HEK293 (cell line): ENCODE results near the gene NAA80.

Experiments
- EGR2 ChIP-seq: fragments of 450-650 bp; formaldehyde crosslinking; IDR thresholded peaks from 2 replicates; pipeline ENCODE4 v1.5.1; 2016; ENCODE audit warnings: low read depth, missing biosample characterization, missing genetic modification characterization
- GFI1B ChIP-seq: fragments of 450-650 bp; formaldehyde crosslinking; IDR thresholded peaks from 2 replicates; pipeline ENCODE4 v1.5.1; 2016; ENCODE audit warnings: missing biosample characterization, missing genetic modification characterization
- GLI2 ChIP-seq: fragments of 450-650 bp; formaldehyde crosslinking; IDR thresholded peaks from 2 replicates; pipeline ENCODE4; 2017; ENCODE audit warnings: missing biosample characterization, missing genetic modification characterization, low read depth, borderline replicate concordance
- REPIN1 ChIP-seq: fragments of 450-650 bp; formaldehyde crosslinking; IDR thresholded peaks from 2 replicates; pipeline ENCODE4 v1.5.1; 2017; ENCODE audit warnings: missing biosample characterization, missing genetic modification characterization, low read depth
- SP2 ChIP-seq: fragments of 450-650 bp; formaldehyde crosslinking; IDR thresholded peaks from 2 replicates; pipeline ENCODE4 v1.5.1; 2016; ENCODE audit warnings: missing biosample characterization, missing genetic modification characterization
- SP3 ChIP-seq: fragments of 450-650 bp; formaldehyde crosslinking; IDR thresholded peaks from 2 replicates; pipeline ENCODE4 v1.5.1; 2016; ENCODE audit warnings: missing biosample characterization, missing genetic modification characterization
- YY2 ChIP-seq: fragments of 450-650 bp; formaldehyde crosslinking; IDR thresholded peaks from 2 replicates; pipeline ENCODE4 v1.5.1; 2016; ENCODE audit warnings: missing biosample characterization, missing genetic modification characterization
- ZBTB21 ChIP-seq: fragments of 450-650 bp; formaldehyde crosslinking; IDR thresholded peaks from 2 replicates; pipeline ENCODE4 v1.5.1; 2017; ENCODE audit warnings: missing biosample characterization, missing genetic modification characterization
- ZBTB7A ChIP-seq: fragments of 450-650 bp; formaldehyde crosslinking; IDR thresholded peaks from 2 replicates; pipeline ENCODE4 v1.5.1; 2016; ENCODE audit warnings: low read depth, missing biosample characterization, missing genetic modification characterization
- ZFHX2 ChIP-seq: fragments of 450-650 bp; formaldehyde crosslinking; conservative IDR thresholded peaks from 2 replicates; pipeline ENCODE4 v1.5.1; 2016; ENCODE audit warnings: missing biosample characterization, missing genetic modification characterization
- ZNF10 ChIP-seq: fragments of 450-650 bp; formaldehyde crosslinking; IDR thresholded peaks from 2 replicates; pipeline ENCODE4 v1.5.1; 2017; ENCODE audit warnings: missing biosample characterization, missing genetic modification characterization
- ZNF121 ChIP-seq: fragments of 450-650 bp; formaldehyde crosslinking; IDR thresholded peaks from 2 replicates; pipeline ENCODE4 v1.5.1; 2016; ENCODE audit warnings: missing biosample characterization, missing genetic modification characterization
- ZNF169 ChIP-seq: fragments of 450-650 bp; formaldehyde crosslinking; IDR thresholded peaks from 2 replicates; pipeline ENCODE4 v1.5.1; 2016; ENCODE audit warnings: missing biosample characterization, missing genetic modification characterization
- ZNF174 ChIP-seq: fragments of 450-650 bp; formaldehyde crosslinking; IDR thresholded peaks from 2 replicates; pipeline ENCODE4 v1.5.0; 2017; ENCODE audit warnings: missing biosample characterization, mild to moderate bottlenecking, missing genetic modification characterization
- ZNF214 ChIP-seq: fragments of 450-650 bp; formaldehyde crosslinking; IDR thresholded peaks from 2 replicates; pipeline ENCODE4 v1.5.1; 2017; ENCODE audit warnings: missing biosample characterization, mild to moderate bottlenecking, missing genetic modification characterization, borderline replicate concordance
- ZNF394 ChIP-seq: fragments of 450-650 bp; formaldehyde crosslinking; IDR thresholded peaks from 2 replicates; pipeline ENCODE4 v1.5.1; 2016; ENCODE audit warnings: missing biosample characterization, missing genetic modification characterization, mild to moderate bottlenecking, moderate library complexity, borderline replicate concordance
- ZNF473 ChIP-seq: fragments of 450-650 bp; formaldehyde crosslinking; IDR thresholded peaks from 2 replicates; pipeline ENCODE4 v1.5.1; 2017; ENCODE audit warnings: missing biosample characterization, missing genetic modification characterization
- ZNF530 ChIP-seq: fragments of 450-650 bp; formaldehyde crosslinking; IDR thresholded peaks from 2 replicates; pipeline ENCODE4 v1.5.1; 2016; ENCODE audit warnings: low read depth, missing biosample characterization, missing genetic modification characterization
- ZNF549 ChIP-seq: fragments of 450-650 bp; IDR thresholded peaks from 2 replicates; pipeline ENCODE4 v1.5.1; 2018; ENCODE audit warnings: missing biosample characterization, missing genetic modification characterization, mild to moderate bottlenecking, inconsistent platforms, moderate library complexity
- ZNF610 ChIP-seq: fragments of 450-650 bp; formaldehyde crosslinking; IDR thresholded peaks from 2 replicates; pipeline ENCODE4 v1.5.1; 2016; ENCODE audit warnings: missing biosample characterization, missing genetic modification characterization, borderline replicate concordance
- ZNF777 ChIP-seq: fragments of 450-650 bp; formaldehyde crosslinking; IDR thresholded peaks from 2 replicates; pipeline ENCODE4 v1.5.1; 2017; ENCODE audit warnings: missing biosample characterization, missing genetic modification characterization, borderline replicate concordance
- ZNF791 ChIP-seq: fragments of 450-650 bp; formaldehyde crosslinking; IDR thresholded peaks from 2 replicates; pipeline ENCODE4 v1.5.1; 2016; ENCODE audit warnings: missing biosample characterization, missing genetic modification characterization
- ZNF830 ChIP-seq: fragments of 450-650 bp; IDR thresholded peaks from 2 replicates; pipeline ENCODE4 v1.5.0; 2018; ENCODE audit warnings: missing biosample characterization, missing genetic modification characterization, low read depth, mild to moderate bottlenecking, moderate library complexity
- ZSCAN16 ChIP-seq: fragments of 450-650 bp; formaldehyde crosslinking; IDR thresholded peaks from 2 replicates; pipeline ENCODE4 v1.5.1; 2016; ENCODE audit warnings: missing biosample characterization, missing genetic modification characterization
- TF ChIP-seq, protein P1 (sequence below): fragments of 450-650 bp; formaldehyde crosslinking; IDR thresholded peaks from 2 replicates; pipeline ENCODE4 v1.5.1; 2016; ENCODE audit warnings: missing biosample characterization, missing genetic modification characterization
- TF ChIP-seq, protein P2 (sequence below): fragments of 450-650 bp; formaldehyde crosslinking; IDR thresholded peaks from 2 replicates; pipeline ENCODE4 v1.5.1; 2016; ENCODE audit warnings: missing biosample characterization, missing genetic modification characterization
- TF ChIP-seq, protein P3 (sequence below): fragments of 450-650 bp; formaldehyde crosslinking; IDR thresholded peaks from 2 replicates; pipeline ENCODE4 v1.5.1; 2016; ENCODE audit warnings: missing biosample characterization, missing genetic modification characterization
- TF ChIP-seq, protein P4 (sequence below): fragments of 450-650 bp; formaldehyde crosslinking; IDR thresholded peaks from 2 replicates; pipeline ENCODE4 v1.5.1; 2016; ENCODE audit warnings: missing biosample characterization, missing genetic modification characterization
- TF ChIP-seq, protein P5 (sequence below): fragments of 450-650 bp; formaldehyde crosslinking; IDR thresholded peaks from 2 replicates; pipeline ENCODE4 v1.5.1; 2016; ENCODE audit warnings: missing biosample characterization, missing genetic modification characterization
- TF ChIP-seq, protein P6 (sequence below): fragments of 450-650 bp; formaldehyde crosslinking; IDR thresholded peaks from 2 replicates; pipeline ENCODE4 v1.5.1; 2016; ENCODE audit warnings: missing biosample characterization, missing genetic modification characterization, borderline replicate concordance

Gene NAA80

DNA sequence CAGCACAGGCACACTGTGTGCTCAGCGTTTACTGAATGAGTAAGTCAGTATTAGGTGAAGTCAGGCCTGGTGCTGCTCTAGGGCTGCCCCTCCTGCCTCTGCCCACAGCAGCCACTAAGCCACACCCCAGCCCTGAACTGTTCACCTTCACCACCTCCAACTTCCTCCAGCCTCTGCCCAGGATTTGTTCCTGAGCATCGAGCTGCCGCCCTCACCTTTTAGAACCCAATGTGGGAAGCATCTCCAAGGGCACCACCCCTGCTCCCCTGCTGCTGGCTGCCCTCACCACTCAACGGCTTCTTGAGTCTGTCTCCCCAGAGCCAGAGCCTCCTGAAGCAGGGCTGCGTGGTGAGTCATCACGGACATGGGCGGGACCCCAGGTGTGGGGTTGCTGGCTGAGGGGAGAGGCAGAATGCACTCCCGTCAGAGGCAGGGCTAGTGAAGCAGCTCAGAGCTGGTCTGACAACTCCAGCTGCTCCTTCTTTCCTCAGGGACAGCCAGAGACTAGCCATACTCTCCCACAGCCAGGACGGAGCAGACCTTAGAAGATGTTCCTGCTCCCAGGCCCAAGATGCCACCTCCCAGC is 17.5 kb upstream of the NAA80 start (continued):
- TF ChIP-seq ZFHX2 (tag by site-specific recombination): peak; percentile 92
- no peak for TF ChIP-seq REPIN1 (tag by site-specific recombination)
- no peak for TF ChIP-seq ZNF473 (tag by site-specific recombination)
- TF ChIP-seq EGR2 (tag by site-specific recombination): peak; percentile 94
- no peak for TF ChIP-seq YY2
- TF ChIP-seq ZSCAN16 (tag by site-specific recombination): no peak
- peak; percentile 93 for TF ChIP-seq ZNF394 (tag by site-specific recombination)
- TF ChIP-seq, protein P1, sequence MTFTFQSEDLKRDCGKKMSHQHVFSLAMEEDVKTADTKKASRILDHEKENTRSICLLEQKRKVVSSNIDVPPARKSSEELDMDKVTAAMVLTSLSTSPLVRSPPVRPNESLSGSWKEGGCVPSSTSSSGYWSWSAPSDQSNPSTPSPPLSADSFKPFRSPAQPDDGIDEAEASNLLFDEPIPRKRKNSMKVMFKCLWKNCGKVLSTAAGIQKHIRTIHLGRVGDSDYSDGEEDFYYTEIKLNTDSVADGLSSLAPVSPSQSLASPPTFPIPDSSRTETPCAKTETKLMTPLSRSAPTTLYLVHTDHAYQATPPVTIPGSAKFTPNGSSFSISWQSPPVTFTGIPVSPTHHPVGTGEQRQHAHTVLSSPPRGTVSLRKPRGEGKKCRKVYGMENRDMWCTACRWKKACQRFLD (tag by site-specific recombination): no peak
- TF ChIP-seq GLI2: no peak
- TF ChIP-seq ZNF530 (tag by site-specific recombination): no peak
- TF ChIP-seq, protein P2, sequence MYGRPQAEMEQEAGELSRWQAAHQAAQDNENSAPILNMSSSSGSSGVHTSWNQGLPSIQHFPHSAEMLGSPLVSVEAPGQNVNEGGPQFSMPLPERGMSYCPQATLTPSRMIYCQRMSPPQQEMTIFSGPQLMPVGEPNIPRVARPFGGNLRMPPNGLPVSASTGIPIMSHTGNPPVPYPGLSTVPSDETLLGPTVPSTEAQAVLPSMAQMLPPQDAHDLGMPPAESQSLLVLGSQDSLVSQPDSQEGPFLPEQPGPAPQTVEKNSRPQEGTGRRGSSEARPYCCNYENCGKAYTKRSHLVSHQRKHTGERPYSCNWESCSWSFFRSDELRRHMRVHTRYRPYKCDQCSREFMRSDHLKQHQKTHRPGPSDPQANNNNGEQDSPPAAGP (tag by site-specific recombination): peak; percentile 87
- TF ChIP-seq ZNF121 (tag by site-specific recombination): no peak
- no peak for TF ChIP-seq ZNF169 (tag by site-specific recombination)
- no peak for TF ChIP-seq GFI1B (tag by site-specific recombination)
- TF ChIP-seq, protein P3, sequence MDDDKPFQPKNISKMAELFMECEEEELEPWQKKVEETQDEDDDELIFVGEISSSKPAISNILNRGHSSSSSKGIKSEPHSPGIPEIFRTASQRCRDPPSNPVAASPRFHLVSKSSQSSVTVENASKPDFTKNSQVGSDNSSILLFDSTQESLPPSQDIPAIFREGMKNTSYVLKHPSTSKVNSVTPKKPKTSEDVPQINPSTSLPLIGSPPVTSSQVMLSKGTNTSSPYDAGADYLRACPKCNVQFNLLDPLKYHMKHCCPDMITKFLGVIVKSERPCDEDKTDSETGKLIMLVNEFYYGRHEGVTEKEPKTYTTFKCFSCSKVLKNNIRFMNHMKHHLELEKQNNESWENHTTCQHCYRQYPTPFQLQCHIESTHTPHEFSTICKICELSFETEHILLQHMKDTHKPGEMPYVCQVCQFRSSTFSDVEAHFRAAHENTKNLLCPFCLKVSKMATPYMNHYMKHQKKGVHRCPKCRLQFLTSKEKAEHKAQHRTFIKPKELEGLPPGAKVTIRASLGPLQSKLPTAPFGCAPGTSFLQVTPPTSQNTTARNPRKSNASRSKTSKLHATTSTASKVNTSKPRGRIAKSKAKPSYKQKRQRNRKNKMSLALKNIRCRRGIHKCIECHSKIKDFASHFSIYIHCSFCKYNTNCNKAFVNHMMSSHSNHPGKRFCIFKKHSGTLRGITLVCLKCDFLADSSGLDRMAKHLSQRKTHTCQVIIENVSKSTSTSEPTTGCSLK (tag by site-specific recombination): no peak
- TF ChIP-seq ZNF830 (tag by site-specific recombination): no peak
- TF ChIP-seq ZNF610 (tag by site-specific recombination): no peak
- no peak for TF ChIP-seq ZBTB21 (tag by site-specific recombination)
- peak; percentile 62; the same call in 1 of the 2 replicates for TF ChIP-seq ZNF10 (tag by site-specific recombination)
- TF ChIP-seq, protein P4, sequence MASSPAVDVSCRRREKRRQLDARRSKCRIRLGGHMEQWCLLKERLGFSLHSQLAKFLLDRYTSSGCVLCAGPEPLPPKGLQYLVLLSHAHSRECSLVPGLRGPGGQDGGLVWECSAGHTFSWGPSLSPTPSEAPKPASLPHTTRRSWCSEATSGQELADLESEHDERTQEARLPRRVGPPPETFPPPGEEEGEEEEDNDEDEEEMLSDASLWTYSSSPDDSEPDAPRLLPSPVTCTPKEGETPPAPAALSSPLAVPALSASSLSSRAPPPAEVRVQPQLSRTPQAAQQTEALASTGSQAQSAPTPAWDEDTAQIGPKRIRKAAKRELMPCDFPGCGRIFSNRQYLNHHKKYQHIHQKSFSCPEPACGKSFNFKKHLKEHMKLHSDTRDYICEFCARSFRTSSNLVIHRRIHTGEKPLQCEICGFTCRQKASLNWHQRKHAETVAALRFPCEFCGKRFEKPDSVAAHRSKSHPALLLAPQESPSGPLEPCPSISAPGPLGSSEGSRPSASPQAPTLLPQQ (tag by site-specific recombination): peak; percentile 27; the same call in 1 of the 2 replicates
- TF ChIP-seq ZNF174 (tag by site-specific recombination): no peak
- peak; percentile 79 for TF ChIP-seq SP3 (tag by site-specific recombination)
- TF ChIP-seq ZNF777: no peak
- TF ChIP-seq, protein P5, sequence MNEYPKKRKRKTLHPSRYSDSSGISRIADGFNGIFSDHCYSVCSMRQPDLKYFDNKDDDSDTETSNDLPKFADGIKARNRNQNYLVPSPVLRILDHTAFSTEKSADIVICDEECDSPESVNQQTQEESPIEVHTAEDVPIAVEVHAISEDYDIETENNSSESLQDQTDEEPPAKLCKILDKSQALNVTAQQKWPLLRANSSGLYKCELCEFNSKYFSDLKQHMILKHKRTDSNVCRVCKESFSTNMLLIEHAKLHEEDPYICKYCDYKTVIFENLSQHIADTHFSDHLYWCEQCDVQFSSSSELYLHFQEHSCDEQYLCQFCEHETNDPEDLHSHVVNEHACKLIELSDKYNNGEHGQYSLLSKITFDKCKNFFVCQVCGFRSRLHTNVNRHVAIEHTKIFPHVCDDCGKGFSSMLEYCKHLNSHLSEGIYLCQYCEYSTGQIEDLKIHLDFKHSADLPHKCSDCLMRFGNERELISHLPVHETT (tag by site-specific recombination): no peak
- TF ChIP-seq ZNF791 (tag by site-specific recombination): no peak
- TF ChIP-seq SP2: peak; percentile 55
- TF ChIP-seq, protein P6, sequence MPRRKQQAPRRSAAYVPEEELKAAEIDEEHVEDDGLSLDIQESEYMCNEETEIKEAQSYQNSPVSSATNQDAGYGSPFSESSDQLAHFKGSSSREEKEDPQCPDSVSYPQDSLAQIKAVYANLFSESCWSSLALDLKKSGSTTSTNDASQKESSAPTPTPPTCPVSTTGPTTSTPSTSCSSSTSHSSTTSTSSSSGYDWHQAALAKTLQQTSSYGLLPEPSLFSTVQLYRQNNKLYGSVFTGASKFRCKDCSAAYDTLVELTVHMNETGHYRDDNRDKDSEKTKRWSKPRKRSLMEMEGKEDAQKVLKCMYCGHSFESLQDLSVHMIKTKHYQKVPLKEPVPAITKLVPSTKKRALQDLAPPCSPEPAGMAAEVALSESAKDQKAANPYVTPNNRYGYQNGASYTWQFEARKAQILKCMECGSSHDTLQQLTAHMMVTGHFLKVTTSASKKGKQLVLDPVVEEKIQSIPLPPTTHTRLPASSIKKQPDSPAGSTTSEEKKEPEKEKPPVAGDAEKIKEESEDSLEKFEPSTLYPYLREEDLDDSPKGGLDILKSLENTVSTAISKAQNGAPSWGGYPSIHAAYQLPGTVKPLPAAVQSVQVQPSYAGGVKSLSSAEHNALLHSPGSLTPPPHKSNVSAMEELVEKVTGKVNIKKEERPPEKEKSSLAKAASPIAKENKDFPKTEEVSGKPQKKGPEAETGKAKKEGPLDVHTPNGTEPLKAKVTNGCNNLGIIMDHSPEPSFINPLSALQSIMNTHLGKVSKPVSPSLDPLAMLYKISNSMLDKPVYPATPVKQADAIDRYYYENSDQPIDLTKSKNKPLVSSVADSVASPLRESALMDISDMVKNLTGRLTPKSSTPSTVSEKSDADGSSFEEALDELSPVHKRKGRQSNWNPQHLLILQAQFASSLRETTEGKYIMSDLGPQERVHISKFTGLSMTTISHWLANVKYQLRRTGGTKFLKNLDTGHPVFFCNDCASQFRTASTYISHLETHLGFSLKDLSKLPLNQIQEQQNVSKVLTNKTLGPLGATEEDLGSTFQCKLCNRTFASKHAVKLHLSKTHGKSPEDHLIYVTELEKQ (tag by site-specific recombination): no peak
- TF ChIP-seq ZBTB7A (tag by site-specific recombination): no peak
- no peak for TF ChIP-seq ZNF549 (tag by site-specific recombination)
- TF ChIP-seq ZNF214 (tag by site-specific recombination): no peak
